GM13976 (cell line): ENCODE results near the gene CARD19.

Experiments
- DNase-seq: peaks from one replicate; pipeline ENCODE4 v3.0.0; 2012; ENCODE audit warnings: low spot score
- in situ Hi-C: fragments of 300-500 bp; cut with MboI; formaldehyde crosslinking; loops from one replicate; pipeline ENCODE4 v1.12.0; 2022; ENCODE audit warnings: low sequenced_read_pairs, mixed read lengths, inconsistent platforms; ENCODE audit not compliant: unreplicated experiment
- TF ChIP-seq, protein P1 (sequence below): IDR thresholded peaks from 2 replicates; pipeline ENCODE4 v1.5.1; 2012; ENCODE audit warnings: borderline replicate concordance, mild to moderate bottlenecking; ENCODE audit not compliant: insufficient read depth; ENCODE audit errors: extremely low read depth, missing control alignments, control extremely low read depth

The CARD19 gene

DNA sequence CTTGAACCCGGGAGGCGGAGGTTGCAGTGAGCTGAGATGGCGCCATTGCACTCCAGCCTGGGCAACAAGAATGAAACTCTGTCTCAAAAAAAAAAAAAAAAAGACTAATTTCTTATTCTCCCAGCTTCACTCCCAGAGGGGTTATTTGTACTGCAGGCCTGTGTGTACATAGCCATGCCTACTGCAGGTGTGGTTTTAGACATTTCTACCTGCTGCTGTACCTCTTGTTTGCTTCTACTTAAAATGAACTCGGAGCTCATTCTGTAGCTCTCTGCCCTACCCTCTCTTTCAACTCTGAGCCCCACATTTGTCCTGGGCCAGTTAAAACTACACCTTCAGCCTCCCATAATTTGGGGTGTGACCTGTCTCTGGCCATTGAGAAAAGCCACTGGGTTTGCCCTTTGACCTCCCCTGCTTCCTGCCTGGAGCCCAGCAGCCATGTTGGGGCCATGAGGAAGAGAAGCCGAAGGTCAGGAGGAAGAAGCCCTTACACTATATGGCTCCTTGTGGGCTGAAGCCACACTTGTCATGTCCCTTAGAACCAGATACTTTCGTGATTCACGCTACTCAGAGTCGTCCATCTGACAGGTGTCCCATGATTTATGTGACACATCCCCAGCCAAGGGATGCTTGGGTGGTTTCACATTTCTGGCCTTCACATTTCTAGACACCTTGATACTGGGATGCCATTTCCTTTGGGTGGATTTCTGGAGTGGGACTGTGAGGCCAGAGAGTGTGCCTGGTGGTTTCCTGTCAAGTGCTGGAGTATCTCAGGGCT, 9.4 kb upstream of the CARD19 start:
- TF ChIP-seq, protein P1, sequence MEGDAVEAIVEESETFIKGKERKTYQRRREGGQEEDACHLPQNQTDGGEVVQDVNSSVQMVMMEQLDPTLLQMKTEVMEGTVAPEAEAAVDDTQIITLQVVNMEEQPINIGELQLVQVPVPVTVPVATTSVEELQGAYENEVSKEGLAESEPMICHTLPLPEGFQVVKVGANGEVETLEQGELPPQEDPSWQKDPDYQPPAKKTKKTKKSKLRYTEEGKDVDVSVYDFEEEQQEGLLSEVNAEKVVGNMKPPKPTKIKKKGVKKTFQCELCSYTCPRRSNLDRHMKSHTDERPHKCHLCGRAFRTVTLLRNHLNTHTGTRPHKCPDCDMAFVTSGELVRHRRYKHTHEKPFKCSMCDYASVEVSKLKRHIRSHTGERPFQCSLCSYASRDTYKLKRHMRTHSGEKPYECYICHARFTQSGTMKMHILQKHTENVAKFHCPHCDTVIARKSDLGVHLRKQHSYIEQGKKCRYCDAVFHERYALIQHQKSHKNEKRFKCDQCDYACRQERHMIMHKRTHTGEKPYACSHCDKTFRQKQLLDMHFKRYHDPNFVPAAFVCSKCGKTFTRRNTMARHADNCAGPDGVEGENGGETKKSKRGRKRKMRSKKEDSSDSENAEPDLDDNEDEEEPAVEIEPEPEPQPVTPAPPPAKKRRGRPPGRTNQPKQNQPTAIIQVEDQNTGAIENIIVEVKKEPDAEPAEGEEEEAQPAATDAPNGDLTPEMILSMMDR, result no peak
- in situ Hi-C loops, result no loop called here
- DNase-seq, result no peak

- in situ Hi-C loops, result no loop called here
- TF ChIP-seq, protein P1, result no peak
- DNase-seq, result no peak
Measured at GRCh38 chr9:93087971-93088655, 7.9 kb upstream of the CARD19 start.

DNA sequence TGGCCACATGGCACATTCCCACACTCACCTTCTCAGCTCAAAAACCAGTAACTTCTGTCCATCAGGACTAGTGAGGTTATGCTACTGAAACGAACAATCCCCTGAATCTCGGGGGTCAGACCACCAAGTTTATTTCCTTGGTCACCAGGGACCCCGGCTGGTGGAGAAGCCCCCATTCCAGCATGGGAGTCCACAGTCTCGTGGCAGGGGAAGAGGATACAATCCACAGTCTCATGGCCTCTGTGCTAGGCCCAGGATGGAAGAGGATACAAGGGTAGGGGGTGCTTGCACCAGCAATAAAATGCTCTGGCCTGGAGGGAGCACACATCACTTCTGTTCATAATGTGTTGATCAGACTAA, 7.4 kb upstream of the CARD19 start:
- no peak for DNase-seq
- in situ Hi-C loops, result no loop called here
- TF ChIP-seq, protein P1, result no peak

DNA sequence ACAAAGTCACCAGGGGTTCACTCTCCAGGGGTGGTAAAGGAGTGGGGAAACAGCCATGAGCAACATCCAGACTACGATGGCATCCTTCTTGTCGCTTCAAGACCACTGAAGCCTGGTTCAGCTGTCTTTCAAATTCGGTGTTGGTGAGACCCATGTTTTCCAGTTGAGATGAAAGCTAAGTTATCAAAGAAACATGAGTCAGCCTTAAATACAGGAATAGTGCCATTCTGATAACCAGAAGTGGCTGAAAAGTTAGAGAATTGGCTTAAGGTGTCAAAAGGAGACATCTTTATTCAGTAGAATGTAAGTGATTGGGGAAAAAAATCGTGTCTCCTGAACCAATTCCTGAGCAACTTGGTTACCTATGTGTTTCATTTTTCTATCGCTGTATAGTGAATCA, 7.0 kb upstream of the CARD19 start:
- DNase-seq, result no peak
- TF ChIP-seq, protein P1, result no peak
- in situ Hi-C loops, result no loop called here

DNA sequence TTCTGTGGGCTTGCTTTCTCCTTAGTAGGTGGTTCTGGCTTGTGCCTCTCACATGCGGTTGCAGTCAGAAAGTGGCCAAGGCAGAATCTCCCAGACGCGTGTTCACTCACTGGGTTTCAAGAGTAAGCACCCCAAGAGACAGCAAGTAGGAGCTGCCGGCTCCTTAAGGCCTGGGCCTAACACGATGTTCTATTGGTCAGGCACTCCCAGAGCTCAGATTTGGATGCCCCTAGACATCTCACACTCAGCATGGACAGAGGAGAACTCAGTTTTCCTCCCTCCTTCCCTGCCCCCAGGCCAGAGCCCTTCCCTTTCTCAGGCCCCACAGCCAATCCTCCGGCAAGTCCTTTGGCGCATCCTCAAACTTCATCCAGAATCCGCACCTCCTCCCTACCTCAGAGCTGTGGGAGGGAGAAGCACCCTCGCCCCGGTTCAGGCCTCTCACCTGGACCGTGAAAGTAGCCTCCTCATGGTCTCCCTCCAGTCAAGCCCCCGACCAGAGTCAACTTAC, 6.5 kb upstream of the CARD19 start:
- no peak for DNase-seq
- in situ Hi-C loops, result no loop called here
- TF ChIP-seq, protein P1, result no peak

DNA sequence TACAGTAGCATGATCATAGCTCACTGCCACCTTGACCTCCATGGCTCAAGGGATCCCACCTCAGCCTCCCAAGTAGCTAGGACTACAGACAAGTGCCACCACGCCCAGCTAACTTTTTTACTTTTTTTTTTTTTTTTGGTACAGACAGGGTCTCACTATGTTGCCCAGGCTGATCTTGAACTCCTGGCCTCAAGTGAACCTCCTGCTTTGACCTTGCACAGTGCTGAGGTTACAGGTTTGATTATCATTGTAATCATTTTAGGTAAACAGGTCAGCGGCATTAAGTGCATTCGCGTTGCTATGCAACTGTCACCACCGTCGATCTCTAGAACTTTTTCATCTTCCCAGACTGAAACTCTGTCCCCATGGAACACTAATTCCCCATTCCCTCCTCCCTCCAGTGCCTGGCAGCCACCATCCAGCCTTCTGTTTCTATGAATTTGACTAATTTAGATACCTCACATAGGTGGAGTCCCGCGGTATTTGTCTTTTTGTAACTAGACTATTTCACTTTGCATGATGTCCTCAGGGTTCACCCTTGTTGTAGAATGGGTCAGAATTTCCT, 5.8 kb upstream of the CARD19 start:
- TF ChIP-seq, protein P1, result no peak
- no peak for DNase-seq
- in situ Hi-C loops, result no loop called here
